ENCODE data around the gene LIM2. TPM values are rescaled to one million over a fixed set of nuclear protein-coding genes. Genes with fewer than 3 reads are reported as not detected.
A peak's percentile ranks its signal among the peaks of the same experiment; 100 is the strongest.
"Not testable (repeated sequence)": the region's sequence is repeated elsewhere in the genome, so short reads cannot be mapped to it uniquely, and the experiment has no call there.

LIM2 gene
- total RNA-seq, 2 donors from 2014 or later = not detected

GRCh38 chr19:51402117-51402516 lies 14.3 kb upstream of the LIM2 start:
- TF ChIP-seq, protein P1, sequence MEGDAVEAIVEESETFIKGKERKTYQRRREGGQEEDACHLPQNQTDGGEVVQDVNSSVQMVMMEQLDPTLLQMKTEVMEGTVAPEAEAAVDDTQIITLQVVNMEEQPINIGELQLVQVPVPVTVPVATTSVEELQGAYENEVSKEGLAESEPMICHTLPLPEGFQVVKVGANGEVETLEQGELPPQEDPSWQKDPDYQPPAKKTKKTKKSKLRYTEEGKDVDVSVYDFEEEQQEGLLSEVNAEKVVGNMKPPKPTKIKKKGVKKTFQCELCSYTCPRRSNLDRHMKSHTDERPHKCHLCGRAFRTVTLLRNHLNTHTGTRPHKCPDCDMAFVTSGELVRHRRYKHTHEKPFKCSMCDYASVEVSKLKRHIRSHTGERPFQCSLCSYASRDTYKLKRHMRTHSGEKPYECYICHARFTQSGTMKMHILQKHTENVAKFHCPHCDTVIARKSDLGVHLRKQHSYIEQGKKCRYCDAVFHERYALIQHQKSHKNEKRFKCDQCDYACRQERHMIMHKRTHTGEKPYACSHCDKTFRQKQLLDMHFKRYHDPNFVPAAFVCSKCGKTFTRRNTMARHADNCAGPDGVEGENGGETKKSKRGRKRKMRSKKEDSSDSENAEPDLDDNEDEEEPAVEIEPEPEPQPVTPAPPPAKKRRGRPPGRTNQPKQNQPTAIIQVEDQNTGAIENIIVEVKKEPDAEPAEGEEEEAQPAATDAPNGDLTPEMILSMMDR (IDR thresholded peaks at IDR 0.05) = no peak
- no peak overlapping the region for H3K4me3 ChIP-seq
- peaks cover 7% of the 10 kb centered on the region for H3K9me3 ChIP-seq
- no peak overlapping the region for H3K27ac ChIP-seq
- H3K36me3 ChIP-seq = no peaks in the 10 kb centered on the region
- no peaks in the 10 kb centered on the region for H3K4me1 ChIP-seq (ENCODE audit: control insufficient read depth in 1 of 2, low read depth in 2 of 2)
- DNase-seq (ENCODE audit: low spot score) = no peak
- H3K27me3 ChIP-seq (replicated peaks; ENCODE audit: insufficient read depth) = no peaks in the 10 kb centered on the region
- no peak for ATAC-seq (ENCODE audit: insufficient number of reproducible peaks, low FRiP score, low read depth)

GRCh38 chr19:51399936-51400335 lies 12.2 kb upstream of the LIM2 start:
- not testable (repeated sequence) for H3K4me3 ChIP-seq; H3K36me3 ChIP-seq; DNase-seq (ENCODE audit: low spot score); H3K4me1 ChIP-seq (ENCODE audit: control insufficient read depth in 1 of 2, low read depth in 2 of 2); H3K27me3 ChIP-seq (replicated peaks; ENCODE audit: insufficient read depth); H3K9me3 ChIP-seq; H3K27ac ChIP-seq; ATAC-seq (ENCODE audit: insufficient number of reproducible peaks, low FRiP score, low read depth)

- H3K27me3 ChIP-seq (replicated peaks; ENCODE audit: insufficient read depth) = no peaks in the 10 kb centered on the region
- no peak overlapping the region for H3K27ac ChIP-seq
- H3K4me3 ChIP-seq = no peak overlapping the region
- TF ChIP-seq, protein P1 (IDR thresholded peaks at IDR 0.05) = no peak
- no peak for DNase-seq (ENCODE audit: low spot score)
- no peaks in the 10 kb centered on the region for H3K36me3 ChIP-seq
- ATAC-seq (ENCODE audit: insufficient number of reproducible peaks, low FRiP score, low read depth) = no peak
- H3K4me1 ChIP-seq (ENCODE audit: control insufficient read depth in 1 of 2, low read depth in 2 of 2) = peaks cover 0 to 7% of the 10 kb centered on the region in 2 donors
- H3K9me3 ChIP-seq = peaks cover 7% of the 10 kb centered on the region
Observed at GRCh38 chr19:51399231-51399630, 11.5 kb upstream of the LIM2 start.

DNA sequence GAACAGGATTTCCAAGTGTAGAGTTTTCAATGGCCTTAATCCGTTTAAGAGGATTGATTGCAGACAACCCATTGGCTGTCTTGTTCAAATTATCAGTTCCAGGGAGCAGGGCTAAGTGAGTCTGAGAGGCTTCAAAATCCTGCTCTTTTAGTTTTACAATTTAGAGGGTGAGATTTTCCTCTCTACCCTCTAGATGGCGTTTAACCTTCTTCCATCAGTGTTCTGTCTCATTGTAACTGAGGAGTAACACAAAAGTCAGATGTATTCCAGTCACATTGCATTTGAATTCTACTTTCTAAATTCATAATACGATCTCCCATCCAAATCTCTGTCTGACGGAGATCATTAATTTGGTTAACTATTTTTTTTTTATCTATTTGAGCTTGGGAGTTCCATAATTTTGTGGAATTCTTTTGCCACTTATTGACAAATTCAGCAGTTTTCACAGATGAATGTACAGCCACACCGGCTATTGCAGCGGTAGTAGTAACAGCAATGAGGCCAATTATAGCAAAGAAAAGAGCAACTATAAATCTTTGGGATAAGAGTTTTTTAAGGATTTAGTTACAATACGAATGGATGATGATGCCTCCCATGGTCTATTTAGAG lies 10.4 kb upstream of the LIM2 start:
- DNase-seq (ENCODE audit: low spot score) (no peak), ATAC-seq (ENCODE audit: insufficient number of reproducible peaks, low FRiP score, low read depth) (no peak)
- Histone ChIP-seq H3K27ac (no peak overlapping the region), H3K27me3 (replicated peaks; ENCODE audit: insufficient read depth) (no peaks in the 10 kb centered on the region), H3K4me1 (ENCODE audit: control insufficient read depth in 1 of 2, low read depth in 2 of 2) (peaks cover 4 to 7% of the 10 kb centered on the region in 2 donors), H3K36me3 (no peaks in the 10 kb centered on the region), H3K4me3 (no peak overlapping the region), H3K9me3 (peaks cover 7% of the 10 kb centered on the region)
- TF ChIP-seq, protein P1 (IDR thresholded peaks at IDR 0.05) = peak; percentile 31

DNA sequence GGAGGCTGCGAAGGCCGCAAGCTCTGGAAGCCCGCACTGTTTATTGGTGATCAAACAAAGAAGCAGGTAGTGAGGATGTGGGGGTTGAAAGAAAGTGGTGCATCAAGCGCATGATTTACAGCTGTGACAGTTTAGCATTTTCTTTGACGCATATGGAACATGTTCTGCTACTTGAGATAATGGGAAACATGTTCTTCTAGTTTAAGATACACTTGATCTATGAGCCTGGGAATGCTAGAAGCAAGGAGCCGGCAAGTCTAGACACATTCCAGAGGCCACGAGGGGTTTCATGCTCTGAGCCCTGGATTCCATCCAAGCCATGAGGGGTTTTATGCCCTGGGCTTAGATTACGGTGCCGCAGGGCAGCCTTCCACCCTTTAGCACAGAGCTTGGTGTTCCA lies 9.7 kb upstream of the LIM2 start:
- H3K27ac ChIP-seq; DNase-seq (ENCODE audit: low spot score); H3K9me3 ChIP-seq; H3K27me3 ChIP-seq (replicated peaks; ENCODE audit: insufficient read depth); H3K4me3 ChIP-seq; H3K4me1 ChIP-seq (ENCODE audit: control insufficient read depth in 1 of 2, low read depth in 2 of 2); ATAC-seq (ENCODE audit: insufficient number of reproducible peaks, low FRiP score, low read depth); H3K36me3 ChIP-seq: not testable (repeated sequence)

DNA sequence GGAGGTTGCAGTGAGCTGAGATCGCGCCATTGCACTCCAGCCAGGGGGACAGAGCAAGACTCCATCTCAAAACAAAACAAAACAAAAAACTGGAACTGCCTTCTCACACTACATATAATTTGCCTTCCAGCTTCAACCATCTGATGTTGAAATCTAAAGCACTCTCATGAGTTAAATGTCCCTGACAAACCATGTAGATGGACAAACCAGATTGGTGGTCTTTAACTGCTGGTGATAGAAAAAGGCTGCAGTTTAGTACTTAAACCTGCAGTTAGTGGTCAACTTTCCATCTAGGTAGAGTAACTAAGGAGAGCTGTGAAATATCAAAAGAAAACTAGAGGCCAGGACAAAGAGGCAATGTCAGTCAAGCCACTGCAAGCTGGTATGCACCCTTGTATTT lies 8.4 kb upstream of the LIM2 start:
- no peak overlapping the region for H3K4me3 ChIP-seq
- DNase-seq (ENCODE audit: low spot score) (no peak), ATAC-seq (ENCODE audit: insufficient number of reproducible peaks, low FRiP score, low read depth) (no peak)
- H3K27me3 ChIP-seq (replicated peaks; ENCODE audit: insufficient read depth) = no peaks in the 10 kb centered on the region
- no peak overlapping the region for H3K27ac ChIP-seq
- TF ChIP-seq, protein P1 (IDR thresholded peaks at IDR 0.05) = no peak
- H3K4me1 ChIP-seq (ENCODE audit: control insufficient read depth in 1 of 2, low read depth in 2 of 2) = peaks cover 4 to 7% of the 10 kb centered on the region in 2 donors
- no peaks in the 10 kb centered on the region for H3K9me3 ChIP-seq
- no peaks in the 10 kb centered on the region for H3K36me3 ChIP-seq

Measured in thoracic aorta (tissue), 2 donors.